ENCODE measurements around the gene MEPCE.

The MEPCE gene

DNA sequence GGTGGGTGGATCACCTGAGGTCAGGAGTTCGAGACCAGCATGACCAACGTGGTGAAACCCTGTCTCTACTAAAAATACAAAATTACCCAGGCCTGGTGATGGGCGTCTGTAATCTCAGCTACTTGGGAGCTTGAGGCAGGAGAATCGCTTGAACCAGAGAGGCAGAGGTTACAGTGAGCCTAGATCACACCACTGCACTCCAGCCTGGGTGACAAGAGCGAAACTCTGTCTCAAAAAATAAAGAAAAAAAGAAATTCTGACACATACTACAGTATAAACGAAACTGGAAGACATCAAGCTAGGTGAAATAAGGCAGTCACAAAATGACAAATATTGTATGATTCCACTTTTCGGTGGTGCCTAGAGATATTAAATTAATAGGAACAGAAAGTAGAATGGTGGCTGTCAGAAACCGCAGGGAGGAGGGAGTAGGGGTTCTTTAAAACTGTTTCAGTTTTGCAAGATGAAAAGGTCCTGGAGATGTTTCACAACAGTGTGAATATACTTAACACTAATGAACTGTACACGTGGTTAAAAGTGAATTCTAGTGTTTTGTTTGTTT lies 33.1 kb upstream of the MEPCE start:
- TF ChIP-seq, protein P1, sequence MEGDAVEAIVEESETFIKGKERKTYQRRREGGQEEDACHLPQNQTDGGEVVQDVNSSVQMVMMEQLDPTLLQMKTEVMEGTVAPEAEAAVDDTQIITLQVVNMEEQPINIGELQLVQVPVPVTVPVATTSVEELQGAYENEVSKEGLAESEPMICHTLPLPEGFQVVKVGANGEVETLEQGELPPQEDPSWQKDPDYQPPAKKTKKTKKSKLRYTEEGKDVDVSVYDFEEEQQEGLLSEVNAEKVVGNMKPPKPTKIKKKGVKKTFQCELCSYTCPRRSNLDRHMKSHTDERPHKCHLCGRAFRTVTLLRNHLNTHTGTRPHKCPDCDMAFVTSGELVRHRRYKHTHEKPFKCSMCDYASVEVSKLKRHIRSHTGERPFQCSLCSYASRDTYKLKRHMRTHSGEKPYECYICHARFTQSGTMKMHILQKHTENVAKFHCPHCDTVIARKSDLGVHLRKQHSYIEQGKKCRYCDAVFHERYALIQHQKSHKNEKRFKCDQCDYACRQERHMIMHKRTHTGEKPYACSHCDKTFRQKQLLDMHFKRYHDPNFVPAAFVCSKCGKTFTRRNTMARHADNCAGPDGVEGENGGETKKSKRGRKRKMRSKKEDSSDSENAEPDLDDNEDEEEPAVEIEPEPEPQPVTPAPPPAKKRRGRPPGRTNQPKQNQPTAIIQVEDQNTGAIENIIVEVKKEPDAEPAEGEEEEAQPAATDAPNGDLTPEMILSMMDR (IDR thresholded peaks at IDR 0.05; ENCODE audit: insufficient read depth, low read length, poor library complexity, severe bottlenecking), result no peak
- Histone ChIP-seq H3K27me3 (replicated peaks; ENCODE audit: control insufficient read depth, insufficient read depth, low read length) (no peaks in the 10 kb centered on the region), H3K4me3 (replicated peaks; ENCODE audit: low read depth, low read length) (no peak overlapping the region), H3K36me3 (ENCODE audit: control insufficient read depth, insufficient read depth, low read length) (no peaks in the 10 kb centered on the region)
- DNase-seq (ENCODE audit: extremely low read depth, insufficient read length), result peak; percentile 86

DNA sequence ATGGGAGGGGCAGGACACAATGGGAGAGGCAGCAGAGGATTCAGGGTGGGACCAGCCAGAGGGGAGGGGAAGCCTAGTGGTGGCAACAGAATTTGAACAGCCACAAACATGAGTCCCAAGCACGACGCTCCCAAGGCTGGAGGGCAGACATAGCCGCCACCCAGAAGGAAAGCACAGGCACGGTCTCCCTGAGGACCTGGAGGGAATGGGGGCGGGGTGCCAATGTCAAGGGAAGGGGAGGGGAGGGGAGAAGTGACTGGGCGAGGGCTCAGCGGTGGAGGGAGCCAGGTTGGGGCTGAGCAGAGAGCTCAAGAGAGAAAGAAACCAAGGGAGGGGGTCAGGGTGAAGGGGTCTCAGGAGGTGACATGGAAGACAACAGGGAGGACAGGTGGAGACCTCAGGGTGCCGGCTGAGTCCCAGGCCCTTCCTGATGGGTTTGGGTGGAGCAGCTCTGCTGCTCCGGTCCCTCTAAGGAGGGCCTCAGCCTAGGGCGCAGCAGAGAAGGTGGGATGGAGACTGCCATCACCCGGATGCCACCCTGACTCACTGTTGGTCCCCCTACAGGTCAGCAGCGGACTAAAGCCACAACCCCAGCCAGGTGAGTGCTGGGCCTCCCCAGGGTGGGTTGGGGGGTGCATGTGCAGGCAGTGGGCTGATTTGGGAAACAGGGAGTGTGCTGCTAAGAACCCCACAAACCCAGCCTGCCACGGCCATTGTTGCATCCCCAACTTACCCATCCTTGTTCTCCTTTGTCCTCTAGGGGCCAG lies 32.1 kb upstream of the MEPCE start:
- Histone ChIP-seq H3K36me3 (ENCODE audit: control insufficient read depth, insufficient read depth, low read length) (no peaks in the 10 kb centered on the region), H3K4me3 (replicated peaks; ENCODE audit: low read depth, low read length) (no peak overlapping the region), H3K27me3 (replicated peaks; ENCODE audit: control insufficient read depth, insufficient read depth, low read length) (no peaks in the 10 kb centered on the region)
- DNase-seq (ENCODE audit: extremely low read depth, insufficient read length), result no peak
- TF ChIP-seq, protein P1 (IDR thresholded peaks at IDR 0.05; ENCODE audit: insufficient read depth, low read length, poor library complexity, severe bottlenecking), result peak; percentile 2

DNA sequence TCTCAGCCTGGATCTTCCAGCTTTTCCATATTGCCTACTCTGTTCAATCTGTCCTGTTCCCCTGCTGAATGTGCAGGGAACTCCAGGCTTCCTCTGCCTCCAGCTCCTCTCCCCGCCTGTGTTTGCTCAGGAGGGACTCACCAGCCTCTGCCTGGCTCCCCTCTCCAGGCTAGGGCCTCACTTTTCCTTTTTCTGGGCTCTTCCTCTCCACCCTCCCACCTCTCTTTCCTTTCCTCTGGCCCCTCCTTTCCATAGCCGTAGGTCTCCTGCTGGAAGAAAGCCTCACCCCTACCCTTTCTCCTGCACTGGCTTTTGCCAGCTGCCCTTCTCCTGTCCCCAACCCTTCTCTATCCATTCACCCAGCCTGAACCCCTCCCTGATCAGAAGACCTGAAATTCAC lies 31.4 kb upstream of the MEPCE start:
- no peak for DNase-seq (ENCODE audit: extremely low read depth, insufficient read length)
- no peaks in the 10 kb centered on the region for H3K27me3 ChIP-seq (replicated peaks; ENCODE audit: control insufficient read depth, insufficient read depth, low read length)
- no peak overlapping the region for H3K4me3 ChIP-seq (replicated peaks; ENCODE audit: low read depth, low read length)
- no peaks in the 10 kb centered on the region for H3K36me3 ChIP-seq (ENCODE audit: control insufficient read depth, insufficient read depth, low read length)
- TF ChIP-seq, protein P1 (IDR thresholded peaks at IDR 0.05; ENCODE audit: insufficient read depth, low read length, poor library complexity, severe bottlenecking), result no peak

DNA sequence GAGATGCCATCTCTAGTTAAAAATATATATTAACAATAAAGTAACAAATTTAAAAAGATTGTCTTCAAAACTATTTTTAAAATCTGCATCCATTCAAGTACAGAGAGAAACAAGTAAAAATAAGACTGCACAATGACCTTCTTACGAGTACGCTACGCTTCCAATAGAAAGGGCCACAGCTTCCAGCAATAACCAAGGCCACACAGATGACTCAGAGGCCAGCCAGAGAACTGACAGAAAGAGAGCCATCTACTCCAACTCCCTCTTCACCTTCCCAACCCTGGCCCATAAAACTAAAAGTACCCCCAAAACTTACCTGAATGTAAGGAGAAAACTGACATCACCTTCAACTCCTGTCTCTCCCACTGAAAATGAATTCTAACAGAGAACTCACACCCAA lies 29.6 kb upstream of the MEPCE start:
- TF ChIP-seq, protein P1 (IDR thresholded peaks at IDR 0.05; ENCODE audit: insufficient read depth, low read length, poor library complexity, severe bottlenecking), result no peak
- no peak for DNase-seq (ENCODE audit: extremely low read depth, insufficient read length)
- no peaks in the 10 kb centered on the region for H3K27me3 ChIP-seq (replicated peaks; ENCODE audit: control insufficient read depth, insufficient read depth, low read length)
- H3K36me3 ChIP-seq (ENCODE audit: control insufficient read depth, insufficient read depth, low read length), result no peaks in the 10 kb centered on the region
- H3K4me3 ChIP-seq (replicated peaks; ENCODE audit: low read depth, low read length), result no peak overlapping the region

DNA sequence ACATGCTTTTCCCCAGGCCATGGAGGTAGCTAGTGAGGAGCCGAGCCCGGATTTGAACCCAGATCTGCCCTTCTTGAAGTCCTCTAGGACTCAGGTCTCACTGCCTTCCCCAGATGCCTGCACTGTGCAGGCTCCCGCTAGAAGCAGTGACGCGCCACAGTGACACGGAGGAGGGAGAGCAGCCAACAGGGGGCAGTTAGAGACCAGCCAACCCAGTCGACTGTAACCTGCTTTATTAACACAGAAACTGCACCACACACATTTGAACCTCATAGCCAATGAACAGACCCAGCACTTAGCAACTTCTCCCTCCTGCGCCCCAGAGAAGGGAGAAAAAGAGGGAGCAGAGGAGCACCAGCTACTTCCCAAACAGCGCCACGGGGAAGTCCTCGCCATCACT lies 29.0 kb upstream of the MEPCE start:
- DNase-seq (ENCODE audit: extremely low read depth, insufficient read length), result no peak
- Histone ChIP-seq H3K4me3 (replicated peaks; ENCODE audit: low read depth, low read length) (no peak overlapping the region), H3K27me3 (replicated peaks; ENCODE audit: control insufficient read depth, insufficient read depth, low read length) (no peaks in the 10 kb centered on the region), H3K36me3 (ENCODE audit: control insufficient read depth, insufficient read depth, low read length) (no peaks in the 10 kb centered on the region)
- TF ChIP-seq, protein P1 (IDR thresholded peaks at IDR 0.05; ENCODE audit: insufficient read depth, low read length, poor library complexity, severe bottlenecking), result peak; percentile 11

Data from GM06990 (cell line).